ENCODE data around the gene CUL7. TPM values are rescaled to one million over a fixed set of nuclear protein-coding genes. Genes with fewer than 3 reads are reported as not detected.

CUL7 gene
- total and polyA plus RNA-seq, 2 of the 8 experiments (the other 6 are each of a cell fraction or from before 2014, with no cell fraction given), result 10.8 to 15.0 TPM

DNA sequence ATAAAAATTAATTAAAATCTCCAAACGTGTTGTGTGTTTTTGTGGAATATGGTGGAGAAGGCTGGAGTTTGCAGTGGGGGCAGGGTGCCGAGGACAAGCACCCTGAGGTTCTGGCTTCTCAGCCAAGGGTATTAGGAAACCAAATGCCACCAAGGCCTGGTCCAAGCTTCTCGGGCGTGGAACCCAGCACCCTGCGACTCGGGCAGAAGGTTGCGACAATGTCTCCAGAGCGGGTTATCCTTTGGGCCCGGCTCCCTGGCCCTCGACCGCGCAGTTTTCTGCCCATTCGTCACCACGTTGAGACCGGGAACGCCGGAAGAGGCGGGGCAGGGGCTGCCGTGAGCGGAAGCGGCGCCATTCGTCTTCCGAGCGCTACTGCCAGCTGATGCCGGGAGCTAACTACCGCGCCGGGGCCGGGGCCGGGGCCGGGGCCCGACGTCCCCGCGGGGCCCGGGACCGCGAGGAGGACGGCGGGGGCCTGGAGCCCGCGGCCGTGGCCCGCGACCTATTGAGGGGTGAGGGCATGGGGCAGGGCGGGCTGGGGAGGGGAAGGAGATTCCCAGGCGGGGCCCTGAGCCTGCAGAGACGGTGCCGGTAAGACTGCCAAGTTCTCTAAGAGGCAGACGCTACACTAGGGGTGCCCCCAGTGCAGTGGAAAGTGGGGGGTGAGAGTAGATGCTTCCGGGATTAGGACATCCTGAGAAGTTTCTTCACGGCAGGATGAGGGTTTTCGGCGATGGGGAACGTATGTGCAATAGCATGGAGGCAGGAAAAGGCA, 32.2 kb downstream of the CUL7 start, which contains the start of gene RRP36 (continued):
- peak; percentile 53 for TF ChIP-seq TAF7 (optimal IDR thresholded peaks at IDR 0.05; ENCODE audit: borderline replicate concordance, low read depth, low read length)
- no peak for TF ChIP-seq SP1 (IDR thresholded peaks at IDR 0.05; ENCODE audit: low read depth, low read length)
- TF ChIP-seq RAD21 (IDR thresholded peaks at IDR 0.05 in 1 of 2, conservative IDR thresholded peaks at IDR 0.05 in 1 of 2; ENCODE audit: low read depth in 2 of 2, low read length in 2 of 2), result 0 out of 4 replicates have a peak, but pooled peaks of 1 of the 2 experiments have one; percentile 1
- peak; percentile 33; the same call in 1 of the 2 replicates for TF ChIP-seq PHF8 (conservative IDR thresholded peaks at IDR 0.05; ENCODE audit: low read depth, low read length)
- no peak for TF ChIP-seq MAFK (IDR thresholded peaks at IDR 0.05; ENCODE audit: low read depth, low read length)
- no peak for TF ChIP-seq JUND (IDR thresholded peaks at IDR 0.05; ENCODE audit: low read length)
- TF ChIP-seq SIN3A (conservative IDR thresholded peaks at IDR 0.05 in 1 of 2, IDR thresholded peaks at IDR 0.05 in 1 of 2; ENCODE audit: low read depth in 1 of 2, low read length in 2 of 2), result peak in 1 of 2 experiments; percentile 73; a peak in 2 of 4 replicates
- TF ChIP-seq CREB1 (IDR thresholded peaks at IDR 0.05), result 0 out of 2 replicates have a peak, but pooled peaks have one; percentile 53
- no peak for TF ChIP-seq HDAC6 (IDR thresholded peaks at IDR 0.05; ENCODE audit: low read depth, low read length)
- no peak for TF ChIP-seq EZH2 (IDR thresholded peaks at IDR 0.05; ENCODE audit: low read depth, low read length, severe bottlenecking)
- TF ChIP-seq NRF1 (IDR thresholded peaks at IDR 0.05; ENCODE audit: low read depth, low read length), result no peak
- TF ChIP-seq CHD1 (IDR thresholded peaks at IDR 0.05; ENCODE audit: low read depth, low read length), result no peak
- no peak for TF ChIP-seq SRF (IDR thresholded peaks at IDR 0.05; ENCODE audit: low read depth, low read length)
- TF ChIP-seq, protein P1, sequence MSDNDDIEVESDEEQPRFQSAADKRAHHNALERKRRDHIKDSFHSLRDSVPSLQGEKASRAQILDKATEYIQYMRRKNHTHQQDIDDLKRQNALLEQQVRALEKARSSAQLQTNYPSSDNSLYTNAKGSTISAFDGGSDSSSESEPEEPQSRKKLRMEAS (IDR thresholded peaks at IDR 0.05), result no peak
- TF ChIP-seq GABPA (IDR thresholded peaks at IDR 0.05; ENCODE audit: borderline replicate concordance, insufficient read depth, low read length), result peak; percentile 87
- TF ChIP-seq, protein P2, sequence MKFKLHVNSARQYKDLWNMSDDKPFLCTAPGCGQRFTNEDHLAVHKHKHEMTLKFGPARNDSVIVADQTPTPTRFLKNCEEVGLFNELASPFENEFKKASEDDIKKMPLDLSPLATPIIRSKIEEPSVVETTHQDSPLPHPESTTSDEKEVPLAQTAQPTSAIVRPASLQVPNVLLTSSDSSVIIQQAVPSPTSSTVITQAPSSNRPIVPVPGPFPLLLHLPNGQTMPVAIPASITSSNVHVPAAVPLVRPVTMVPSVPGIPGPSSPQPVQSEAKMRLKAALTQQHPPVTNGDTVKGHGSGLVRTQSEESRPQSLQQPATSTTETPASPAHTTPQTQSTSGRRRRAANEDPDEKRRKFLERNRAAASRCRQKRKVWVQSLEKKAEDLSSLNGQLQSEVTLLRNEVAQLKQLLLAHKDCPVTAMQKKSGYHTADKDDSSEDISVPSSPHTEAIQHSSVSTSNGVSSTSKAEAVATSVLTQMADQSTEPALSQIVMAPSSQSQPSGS (IDR thresholded peaks at IDR 0.05; ENCODE audit: low read length), result no peak
- TF ChIP-seq KDM5A (IDR thresholded peaks at IDR 0.05; ENCODE audit: low read length), result no peak
- 0 out of 2 replicates have a peak, but pooled peaks have one; percentile 33 for TF ChIP-seq RBBP5 (IDR thresholded peaks at IDR 0.05; ENCODE audit: borderline replicate concordance, low read depth, low read length)
- peak; percentile 30 for TF ChIP-seq KDM4A (IDR thresholded peaks at IDR 0.05; ENCODE audit: low read depth, low read length, severe bottlenecking)
- no peak for TF ChIP-seq RFX5 (IDR thresholded peaks at IDR 0.05; ENCODE audit: borderline replicate concordance, low read depth, low read length)
- TF ChIP-seq ASH2L (IDR thresholded peaks at IDR 0.05; ENCODE audit: low read length), result peak; percentile 69
- TF ChIP-seq ZNF274 (IDR thresholded peaks at IDR 0.05; ENCODE audit: borderline replicate concordance, extremely low read depth, low read length), result no peak
